HG02678 (cell line): ENCODE data around the gene CLDN9.
"Not testable (repeated sequence)": the region's sequence is repeated elsewhere in the genome, so short reads cannot be mapped to it uniquely, and the experiment has no call there.

Experiments
- ATAC-seq: cut with Tn5 transposase; IDR thresholded peaks from one replicate; pipeline ENCODE4 v1.9.1; 2021; ENCODE audit warnings: mild to moderate bottlenecking, moderate library complexity; ENCODE audit not compliant: unreplicated experiment

Gene CLDN9

DNA sequence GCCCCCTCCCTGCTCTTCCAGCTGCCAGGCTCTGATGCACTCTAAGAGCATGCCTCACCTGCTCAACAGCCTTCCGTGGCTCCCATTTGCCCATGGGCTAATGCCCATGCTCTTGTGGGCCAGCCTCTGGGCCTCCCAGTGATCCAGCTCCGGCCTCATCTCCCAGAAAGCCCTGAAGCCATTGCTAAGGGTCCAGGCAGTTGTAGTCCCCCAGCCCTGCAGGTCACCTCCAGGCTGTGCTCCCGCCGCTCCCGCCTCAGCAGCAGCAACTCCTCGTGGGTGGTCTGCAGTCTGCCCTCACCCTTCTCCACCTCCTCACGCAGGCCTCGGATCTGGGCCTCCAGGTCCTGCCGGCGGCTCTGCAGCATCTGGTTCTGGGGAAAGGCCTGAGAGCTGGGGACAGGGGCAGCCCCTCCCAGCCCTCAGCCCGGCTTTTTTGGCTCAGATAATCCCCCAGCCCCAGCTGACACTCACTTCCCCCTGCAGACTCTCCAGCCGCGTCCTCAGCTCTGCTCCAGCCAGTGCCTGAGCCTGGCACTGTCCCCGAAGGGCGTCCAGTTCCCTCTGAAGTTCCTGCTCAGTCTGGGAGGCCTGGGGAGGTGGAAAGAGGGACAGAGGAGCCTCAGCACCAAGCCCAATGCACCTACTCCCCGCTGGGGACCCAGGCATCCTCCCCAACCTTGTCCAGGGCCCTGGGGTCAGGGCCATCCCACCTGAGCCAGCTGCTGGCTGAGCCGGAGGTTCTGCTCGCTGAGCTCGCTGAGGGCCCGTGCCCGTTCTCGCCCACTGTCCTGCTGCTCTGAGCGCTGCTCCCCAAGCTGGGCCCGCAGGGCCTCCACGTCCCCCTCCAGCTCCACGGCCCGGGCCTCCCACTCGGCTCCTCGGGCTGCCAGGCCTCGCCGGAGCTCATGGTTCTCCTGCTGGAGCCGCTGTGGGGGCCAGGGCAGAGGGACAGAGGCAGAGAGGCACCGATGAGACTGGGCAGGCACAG lies 17.8 kb downstream of the CLDN9 start:
- no peak for ATAC-seq

DNA sequence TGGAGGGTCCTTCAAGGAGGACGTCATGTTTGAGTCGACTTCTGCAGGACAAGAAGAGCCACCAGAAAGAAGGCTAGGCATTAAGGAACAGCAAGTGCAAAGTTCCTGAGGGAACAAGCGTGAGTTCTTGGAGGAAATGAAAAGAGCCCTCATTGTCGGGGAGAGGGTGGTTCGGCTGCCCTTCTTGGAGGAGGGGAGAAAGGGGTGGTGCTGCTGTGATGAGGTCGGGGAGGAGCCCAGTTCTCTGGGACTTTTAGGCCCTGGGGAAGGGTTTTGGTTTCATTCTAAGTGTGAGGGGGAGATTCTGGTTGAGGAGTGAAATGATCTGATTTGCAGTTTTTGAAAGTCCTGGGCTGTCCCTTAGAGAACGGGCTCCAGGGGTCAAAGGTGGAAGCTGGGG lies 19.9 kb downstream of the CLDN9 start:
- no peak for ATAC-seq

DNA sequence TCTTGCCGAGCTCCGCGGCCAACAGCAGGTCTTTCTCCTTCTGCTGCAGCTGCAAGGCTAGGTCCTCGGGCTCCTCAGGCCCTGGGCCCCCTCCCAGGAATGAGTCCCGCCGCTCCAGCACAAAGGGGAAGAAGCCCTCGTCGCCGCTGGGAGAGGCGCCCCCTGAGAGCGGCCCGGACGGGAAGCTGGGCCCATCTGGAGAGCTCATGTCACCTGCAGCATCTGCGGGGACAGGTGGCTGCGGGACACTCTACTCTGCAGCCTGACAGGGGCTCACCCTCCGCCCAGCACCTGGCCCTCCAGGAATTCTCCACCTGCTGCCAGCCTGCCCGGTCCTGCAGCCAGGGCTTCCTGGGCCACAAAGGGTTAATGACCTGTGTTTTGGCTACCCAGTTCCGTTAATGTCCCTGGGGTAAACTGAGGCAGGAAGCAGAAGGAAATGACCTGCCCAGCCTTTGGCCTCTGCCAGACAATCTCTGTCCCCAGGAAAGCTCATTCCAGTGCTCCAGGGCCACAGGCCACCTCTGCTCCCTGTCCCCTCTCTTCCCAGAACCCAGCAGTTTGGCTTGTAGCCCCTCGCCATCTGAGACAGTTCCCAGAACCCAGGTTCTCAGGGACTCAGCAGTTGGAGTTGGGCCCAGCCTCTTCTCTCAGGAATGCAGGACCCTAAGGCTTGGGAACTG lies 22.7 kb downstream of the CLDN9 start:
- ATAC-seq, result no peak

DNA sequence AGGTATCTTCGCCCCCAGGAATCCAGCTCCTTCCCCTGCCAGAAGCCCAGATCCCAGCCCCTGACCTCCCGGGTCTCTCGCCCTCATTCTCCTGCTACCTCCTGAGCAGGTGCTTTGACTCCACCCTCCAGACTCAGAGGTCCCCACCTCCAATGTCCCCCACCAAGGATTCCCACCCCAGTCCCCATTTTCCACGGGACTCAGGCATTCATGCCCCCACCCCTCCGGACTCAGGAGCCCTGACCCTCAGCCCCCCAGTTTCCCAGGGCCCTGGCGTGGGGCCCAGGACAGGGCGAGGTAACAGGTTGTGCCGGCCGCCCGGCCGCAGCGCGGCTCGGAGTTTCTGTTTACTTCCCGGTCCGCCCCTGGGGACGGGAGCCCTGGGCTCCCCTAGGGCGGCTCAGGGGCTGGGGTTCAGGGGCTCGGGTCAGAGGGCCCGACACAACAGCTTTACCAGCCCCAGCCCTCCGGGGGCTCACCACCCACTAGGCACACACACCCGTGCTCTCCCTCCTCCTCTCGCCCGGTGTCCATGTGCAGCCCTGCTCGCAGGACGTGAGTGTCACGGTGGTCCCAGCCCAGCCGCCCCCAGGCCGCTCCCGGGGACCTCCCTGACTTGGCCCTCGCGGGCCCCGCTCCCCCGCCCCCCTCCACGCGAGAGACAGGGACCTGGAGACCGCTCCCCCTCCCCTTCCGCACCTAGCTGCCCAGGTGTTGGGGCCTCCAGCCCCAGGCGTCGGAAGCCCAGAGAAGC lies 23.4 kb downstream of the CLDN9 start:
- ATAC-seq, result no peak

DNA sequence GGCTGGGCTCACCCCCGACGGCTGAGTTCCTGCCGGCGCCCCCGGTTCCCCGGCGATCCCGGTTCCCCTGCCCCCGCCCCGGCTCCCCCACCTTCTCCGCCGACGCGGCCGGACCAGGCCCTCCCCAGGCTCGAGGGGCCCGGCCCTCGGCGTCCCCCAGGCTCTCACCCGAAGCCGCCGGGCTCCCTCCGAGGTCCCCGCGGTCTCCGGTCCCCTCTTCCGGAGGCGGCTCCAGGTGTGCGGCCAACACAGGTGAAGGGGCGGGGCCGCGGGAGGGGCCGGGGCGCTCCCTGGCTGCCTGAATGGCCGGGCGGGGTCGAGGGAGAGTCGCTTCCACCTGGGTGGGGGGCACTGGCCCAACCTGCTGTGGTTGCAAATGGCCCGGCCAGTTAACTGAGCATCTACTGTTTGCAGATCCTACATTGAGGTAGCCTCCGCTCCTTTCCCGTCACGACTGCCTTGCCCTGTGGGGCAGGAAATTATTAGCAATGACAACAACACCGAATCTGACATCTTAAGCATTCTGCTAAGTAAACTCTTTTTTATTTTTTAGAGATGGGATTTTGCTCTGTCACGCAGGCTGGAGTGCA lies 24.1 kb downstream of the CLDN9 start, which contains the start of gene BICDL2:
BICDL2 (minus strand) TSS at position 219 of the 590 bp plus-strand sequence. CDS start 1,448 bp downstream, outside the sequence.
- ATAC-seq, result no peak

DNA sequence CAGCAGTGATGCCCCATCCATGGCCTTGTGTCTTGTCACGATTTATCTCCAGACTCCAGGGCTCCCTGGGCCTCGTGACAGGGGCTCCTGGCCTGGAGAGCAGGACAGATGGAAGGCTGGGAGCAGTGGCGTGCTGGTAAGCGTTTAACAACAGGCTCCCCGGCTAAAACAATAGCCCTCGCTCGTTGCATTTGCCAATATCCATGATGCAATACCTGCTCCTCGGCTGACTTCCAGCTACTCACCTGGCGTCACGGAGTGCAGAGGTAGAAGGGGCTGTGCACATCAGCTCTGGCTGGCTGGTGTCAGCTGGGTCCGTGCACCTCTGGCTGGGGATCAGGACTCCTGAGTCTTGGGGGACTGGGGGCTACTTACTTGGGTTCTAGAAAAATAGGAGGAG lies 25.5 kb downstream of the CLDN9 start:
- ATAC-seq, result no peak

DNA sequence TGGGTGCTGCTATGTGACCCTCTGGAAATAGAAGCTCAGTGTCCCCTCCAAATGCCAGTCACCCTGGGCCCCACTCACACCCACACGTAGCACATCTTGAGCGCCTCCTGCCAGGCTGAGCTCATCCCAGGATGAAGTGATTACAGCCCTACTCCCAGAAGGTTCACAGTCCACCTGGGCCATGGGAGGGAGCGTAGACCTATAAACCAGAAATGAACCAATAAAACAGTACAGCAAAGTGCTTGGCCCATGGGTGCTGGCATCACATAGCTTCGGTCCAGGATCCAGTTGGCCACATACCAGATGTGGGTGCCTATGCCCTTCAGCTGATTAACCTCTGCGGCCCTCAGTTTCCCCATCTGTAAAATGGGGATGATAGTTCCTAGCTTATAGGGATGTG lies 26.2 kb downstream of the CLDN9 start:
- ATAC-seq, result no peak

DNA sequence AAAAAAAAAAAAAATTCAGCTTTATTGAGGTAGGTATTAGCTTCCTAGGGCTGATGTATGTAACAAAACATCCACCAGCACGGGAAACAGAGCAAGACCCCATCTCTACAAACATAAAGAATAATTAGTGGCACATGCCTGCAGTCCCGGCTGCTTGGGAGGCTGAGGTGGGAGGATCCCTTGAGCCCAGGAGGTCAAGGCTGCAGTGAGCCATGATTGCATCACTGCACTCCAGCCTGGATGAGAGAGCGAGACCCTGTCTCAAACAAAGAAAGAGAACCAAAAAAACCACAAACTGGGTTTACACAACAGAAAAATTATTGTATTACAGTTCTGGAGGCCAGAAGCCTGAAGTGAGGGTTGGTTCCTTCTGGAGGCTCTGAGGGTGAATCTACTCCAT lies 29.7 kb downstream of the CLDN9 start:
- ATAC-seq, result no peak

DNA sequence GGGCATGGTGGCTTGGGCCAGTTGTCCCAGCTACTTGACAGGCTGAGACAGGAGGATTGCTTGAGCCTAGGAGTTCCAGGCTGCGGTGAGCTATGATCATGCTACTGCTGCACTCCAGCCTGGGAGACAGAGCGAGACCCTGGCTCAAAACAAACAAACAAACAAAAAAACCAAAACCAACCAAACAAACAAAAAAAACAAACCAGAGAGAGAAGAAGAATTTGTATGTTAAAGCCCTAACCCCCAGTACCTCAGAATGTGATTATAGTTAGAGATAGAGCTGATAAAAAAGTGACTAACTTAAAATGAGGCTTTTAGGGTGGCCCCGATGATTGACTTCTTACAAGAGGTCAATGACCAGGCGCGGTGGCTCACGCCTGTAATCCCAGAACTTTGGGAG lies 32.0 kb downstream of the CLDN9 start:
- no peak for ATAC-seq

DNA sequence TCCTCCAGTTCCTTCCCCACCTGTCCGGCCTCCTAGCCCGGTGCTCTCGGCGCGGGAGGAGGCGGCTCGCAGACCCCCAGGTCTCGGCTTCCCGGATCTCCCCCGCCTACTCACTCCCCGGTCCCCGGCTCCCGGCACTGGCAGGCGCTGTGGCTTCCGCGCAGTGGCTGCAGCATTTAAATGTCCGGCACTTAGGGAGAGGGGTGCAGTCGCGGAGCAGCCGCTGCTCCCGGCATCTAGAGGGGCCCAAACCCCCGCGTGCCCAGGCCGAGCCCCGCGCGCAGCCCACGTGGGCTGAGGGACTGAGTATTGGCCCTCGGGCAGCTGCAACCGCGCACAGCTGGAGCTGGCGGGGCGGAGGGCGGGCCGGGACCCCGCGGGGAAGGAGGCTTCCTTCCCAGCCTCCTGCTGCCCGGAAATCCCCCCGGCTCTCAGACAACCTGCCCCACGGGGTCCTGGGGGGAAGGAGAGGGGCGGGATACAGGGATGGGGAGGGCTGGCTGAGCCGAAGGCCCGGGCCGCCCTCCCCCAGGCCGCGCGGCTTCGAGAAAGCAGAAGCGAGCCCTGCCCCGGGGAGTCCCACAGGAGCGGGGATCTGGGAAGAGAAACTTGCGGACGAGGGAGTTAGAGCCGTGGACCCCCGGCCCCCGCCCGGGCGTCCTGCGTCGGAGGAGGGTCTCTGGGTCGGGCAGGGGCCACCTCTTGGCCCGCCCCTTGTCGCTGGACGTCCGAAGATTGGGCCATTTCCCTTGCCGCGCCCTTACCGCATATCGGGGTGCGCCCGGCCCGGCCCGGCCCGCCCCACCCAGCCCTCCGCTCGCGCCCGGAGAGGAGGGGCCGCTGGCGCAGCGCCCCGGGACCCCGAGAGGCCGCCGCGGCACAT lies 33.3 kb downstream of the CLDN9 start, which contains the start of gene MMP25:
MMP25 (plus strand) TSS at position 804 of the 883 bp plus-strand sequence. CDS start 357 bp downstream, outside the sequence.
- ATAC-seq, result no peak

DNA sequence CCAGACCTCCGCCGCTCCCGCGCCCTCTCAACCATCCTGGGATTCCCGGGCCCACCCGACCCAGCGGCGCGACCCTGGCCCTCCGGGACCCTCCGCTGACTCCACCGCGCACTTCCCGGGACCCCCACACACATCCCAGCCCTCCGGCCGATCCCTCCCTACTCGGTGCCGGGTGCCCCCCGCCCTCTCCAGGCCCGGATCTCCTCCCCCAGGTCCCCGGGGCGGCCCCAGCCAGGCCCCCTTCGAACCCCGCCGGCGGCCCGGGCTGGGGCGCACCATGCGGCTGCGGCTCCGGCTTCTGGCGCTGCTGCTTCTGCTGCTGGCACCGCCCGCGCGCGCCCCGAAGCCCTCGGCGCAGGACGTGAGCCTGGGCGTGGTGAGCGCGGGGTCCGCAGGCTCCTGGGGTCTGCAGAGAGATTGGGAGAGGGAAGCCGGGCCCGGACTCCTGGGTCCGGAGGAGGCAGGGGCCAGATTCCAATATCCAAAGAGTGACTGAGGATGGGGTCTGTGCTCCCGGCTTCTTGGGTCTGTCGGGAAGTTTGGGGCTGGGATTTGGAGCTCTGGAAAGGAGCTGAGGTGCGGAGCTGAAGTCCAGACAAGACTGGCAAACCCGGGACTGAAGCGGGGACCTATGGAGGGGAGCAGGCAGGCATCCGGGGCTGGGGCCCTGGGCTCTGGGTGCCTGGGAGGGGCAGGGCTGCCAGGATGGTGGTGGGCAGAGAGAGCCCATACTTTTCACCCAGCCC lies 34.1 kb downstream of the CLDN9 start:
- ATAC-seq, result no peak

DNA sequence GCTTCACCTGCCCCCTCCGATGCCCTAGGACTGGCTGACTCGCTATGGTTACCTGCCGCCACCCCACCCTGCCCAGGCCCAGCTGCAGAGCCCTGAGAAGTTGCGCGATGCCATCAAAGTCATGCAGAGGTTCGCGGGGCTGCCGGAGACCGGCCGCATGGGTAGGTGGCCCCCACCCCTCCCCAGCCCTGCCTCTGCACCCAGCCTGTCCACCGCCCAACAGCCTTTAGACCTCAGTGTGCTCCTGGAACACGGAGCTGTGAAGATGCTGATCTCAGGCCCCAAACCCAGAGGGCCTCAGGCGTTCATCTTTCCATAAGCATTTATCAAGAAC lies 34.6 kb downstream of the CLDN9 start:
- no peak for ATAC-seq

DNA sequence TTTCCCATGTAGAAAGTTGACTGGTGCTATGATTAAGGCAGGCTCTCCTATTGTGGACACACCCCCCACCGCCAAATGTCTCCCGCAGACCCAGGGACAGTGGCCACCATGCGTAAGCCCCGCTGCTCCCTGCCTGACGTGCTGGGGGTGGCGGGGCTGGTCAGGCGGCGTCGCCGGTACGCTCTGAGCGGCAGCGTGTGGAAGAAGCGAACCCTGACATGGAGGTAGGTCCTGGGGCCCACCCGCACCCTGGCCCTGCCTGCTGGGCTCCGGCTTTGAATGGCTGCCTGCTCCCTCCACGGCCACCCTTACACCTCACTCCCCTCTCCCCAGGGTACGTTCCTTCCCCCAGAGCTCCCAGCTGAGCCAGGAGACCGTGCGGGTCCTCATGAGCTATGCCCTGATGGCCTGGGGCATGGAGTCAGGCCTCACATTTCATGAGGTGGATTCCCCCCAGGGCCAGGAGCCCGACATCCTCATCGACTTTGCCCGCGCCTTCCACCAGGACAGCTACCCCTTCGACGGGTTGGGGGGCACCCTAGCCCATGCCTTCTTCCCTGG lies 37.3 kb downstream of the CLDN9 start:
- no peak for ATAC-seq

DNA sequence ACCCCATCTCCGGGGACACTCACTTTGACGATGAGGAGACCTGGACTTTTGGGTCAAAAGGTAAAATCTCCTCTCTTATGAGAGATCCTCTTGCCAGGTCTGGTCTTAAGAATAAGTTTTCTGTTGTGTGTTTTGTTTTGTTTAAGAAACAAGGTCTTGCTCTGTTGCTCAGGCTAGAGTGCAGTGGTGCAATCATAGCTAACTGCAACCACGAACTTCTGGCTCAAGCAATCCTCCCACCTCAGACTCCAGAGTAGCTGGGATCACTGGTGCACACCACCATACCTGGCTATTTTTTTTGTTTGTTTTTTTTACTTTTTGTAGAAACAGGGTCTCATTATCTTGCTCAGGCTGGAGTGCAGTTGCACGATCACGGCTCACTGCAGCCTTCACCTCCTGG lies 37.8 kb downstream of the CLDN9 start:
- no peak for ATAC-seq

DNA sequence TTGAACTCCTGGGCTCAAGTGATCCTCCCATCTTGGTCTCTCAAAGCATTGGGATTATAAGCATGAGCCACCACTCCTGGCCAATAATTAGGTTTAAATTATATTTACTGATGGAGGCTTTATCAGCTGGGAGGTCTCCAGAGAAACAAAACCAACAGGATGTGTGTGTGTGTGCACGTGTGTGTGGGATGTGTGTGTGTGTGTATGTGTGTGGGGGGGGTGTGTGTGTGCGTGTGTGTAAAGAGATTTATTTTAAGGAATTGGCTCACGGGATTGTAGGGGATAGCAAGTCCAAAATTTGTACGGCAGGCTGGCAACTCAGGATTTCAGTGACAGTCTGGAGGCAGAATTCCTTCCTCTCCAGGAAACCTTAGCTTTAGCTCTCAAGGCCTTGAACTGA lies 38.3 kb downstream of the CLDN9 start:
- no peak for ATAC-seq

DNA sequence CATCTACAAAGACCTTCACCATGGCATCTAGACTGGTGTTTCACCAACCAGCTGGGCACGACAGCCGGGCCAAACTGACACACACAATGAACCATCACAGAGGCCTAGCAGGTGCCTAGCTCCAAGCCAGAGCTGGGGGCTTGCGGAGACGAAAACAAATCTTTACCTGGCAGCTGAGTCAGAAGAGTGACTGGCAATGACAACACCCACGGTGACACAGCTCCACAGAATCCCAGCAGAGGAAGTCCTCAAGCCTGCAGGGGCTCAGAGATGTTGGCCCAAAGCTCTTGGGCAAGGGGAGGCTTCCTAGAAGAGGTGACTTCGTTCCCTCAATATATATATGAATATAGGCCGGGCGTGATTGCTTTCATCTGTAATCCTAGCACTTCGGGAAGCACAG lies 38.8 kb downstream of the CLDN9 start:
- no peak for ATAC-seq

DNA sequence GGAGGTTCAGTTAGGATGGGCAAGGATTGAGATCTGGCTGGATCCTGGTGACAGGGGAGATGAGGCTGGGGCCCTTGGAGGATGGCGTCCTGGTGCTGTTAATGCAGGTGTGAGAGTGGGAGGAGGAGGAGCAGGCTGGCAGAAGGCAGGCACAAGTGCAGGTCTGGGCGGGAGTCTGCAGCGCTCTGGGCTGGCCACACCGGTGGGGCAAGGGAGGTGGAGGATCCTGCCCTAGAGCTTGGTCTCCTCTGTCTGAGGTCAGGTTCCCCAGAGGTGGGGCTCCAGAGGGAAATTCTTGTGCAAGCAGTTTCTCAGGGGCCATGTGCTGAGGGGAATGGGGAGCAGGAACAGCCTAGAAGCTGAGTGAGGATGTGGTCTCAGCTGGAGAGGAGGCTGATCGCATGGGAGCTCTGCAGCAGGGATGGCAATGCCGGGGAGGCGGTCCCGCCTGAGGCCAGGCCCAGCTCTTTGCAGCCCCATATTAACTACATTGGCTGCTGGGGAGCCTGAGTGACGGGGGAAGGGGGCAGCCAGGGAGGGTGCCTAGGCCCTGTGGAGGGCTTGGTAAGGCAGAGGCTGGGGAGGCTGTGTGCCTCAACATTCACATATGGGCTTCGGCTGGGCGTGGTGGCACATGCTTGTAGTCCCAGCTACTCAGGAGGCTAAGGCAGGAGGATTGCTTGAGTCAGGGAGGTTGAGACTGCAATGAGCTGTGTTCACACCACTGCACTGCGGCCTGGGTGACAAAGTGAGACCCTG lies 40.0 kb downstream of the CLDN9 start:
- not testable (repeated sequence) for ATAC-seq

DNA sequence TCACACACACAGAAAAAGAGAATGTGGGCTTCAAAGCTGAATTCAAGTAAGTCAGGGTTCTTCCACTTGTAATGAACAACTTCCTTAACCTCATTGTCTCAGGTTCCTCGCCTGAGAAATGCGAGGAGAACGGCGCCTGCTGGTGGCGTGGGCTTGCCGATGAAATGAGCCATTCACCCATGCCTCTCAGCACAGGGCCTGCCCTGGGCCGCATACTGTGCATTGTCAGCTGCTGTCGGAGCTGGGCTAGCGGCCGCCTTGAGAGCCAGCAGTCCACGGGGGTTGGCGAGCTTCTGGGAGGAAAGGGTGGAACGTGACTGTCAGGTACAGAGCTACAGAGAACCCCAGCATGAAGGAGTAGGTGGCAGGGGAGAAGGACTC lies 40.6 kb downstream of the CLDN9 start:
- ATAC-seq, result not testable (repeated sequence)
